Heart right ventricle (tissue), 16 donors: ENCODE results near the gene TRIM44. TPM values are rescaled to one million over a fixed set of nuclear protein-coding genes. Genes with fewer than 3 reads are reported as not detected.
"Not testable (repeated sequence)": the region's sequence is repeated elsewhere in the genome, so short reads cannot be mapped to it uniquely, and the experiment has no call there.

Experiments
- ATAC-seq, 8 donors: fragments of 200-7000 bp; cut with Tn5 transposase; one replicate each; pipeline ENCODE4 v1.9.1; 2020; ENCODE audit warnings: mild to moderate bottlenecking in 8 of 8, moderate library complexity in 8 of 8, moderate number of reproducible peaks in 1 of 8
- DNase-seq, 2 donors: peaks; one replicate each; pipeline ENCODE4 v3.0.0-alpha.2; 2020
- H3K27ac ChIP-seq, 10 donors: fragments of 200-600 bp; sonication (generic) in 2 of 10; one replicate each; pipeline versions ENCODE4 v1.5.0 to v1.8.0; 2020 to 2022; ENCODE audit warnings: mild to moderate bottlenecking in 3 of 10
- H3K27me3 ChIP-seq, 7 donors: fragments of 200-600 bp; one replicate each; pipeline ENCODE4 v1.8.0; 2021 to 2022; ENCODE audit warnings: mild to moderate bottlenecking in 2 of 7
- H3K36me3 ChIP-seq, 9 donors: fragments of 200-600 bp; sonication (generic) in 1 of 9; one replicate each; pipeline versions ENCODE4 v1.5.0 to v1.8.0; 2020 to 2022; ENCODE audit warnings: mild to moderate bottlenecking in 2 of 9
- H3K4me1 ChIP-seq, 9 donors: fragments of 200-600 bp; sonication (generic) in 1 of 9; one replicate each; pipeline versions ENCODE4 v1.5.0 to v1.8.0; 2020 to 2022; ENCODE audit warnings: mild to moderate bottlenecking in 4 of 9
- H3K4me3 ChIP-seq, 10 donors: fragments of 200-600 bp; sonication (generic) in 2 of 10; one replicate each; pipeline versions ENCODE4 v1.5.0 to v1.8.0; 2020 to 2022; ENCODE audit warnings: mild to moderate bottlenecking in 7 of 10, moderate library complexity in 2 of 10
- H3K9me3 ChIP-seq, 11 donors: fragments of 200-600 bp in 10 of 11; sonication (generic) in 2 of 11; one replicate each; pipeline versions ENCODE4 v1.5.0 to v1.8.0; 2013 to 2022; ENCODE audit warnings: mild to moderate bottlenecking in 2 of 11, control low read depth in 1 of 11, moderate library complexity in 1 of 11
- CTCF ChIP-seq, 9 donors: fragments of 200-600 bp; sonication (generic) in 2 of 9; IDR thresholded peaks; one replicate each; pipeline versions ENCODE4 v1.5.0 to v1.8.0; 2021 to 2022; ENCODE audit warnings: antibody characterized with exemption in 9 of 9, mild to moderate bottlenecking in 5 of 9, moderate library complexity in 1 of 9
- WGBS, 2 donors: extraction: QIAGEN DNeasy Blood & Tissue Kit; methylation state at CpG; one replicate each; pipeline ENCODE4 v1.1.7; 2013; ENCODE audit warnings: inconsistent platforms in 1 of 2; 5-methylcytosine and 5-hydroxymethylcytosine counted together
- intact Hi-C, 10 donors: fragments of 100-400 bp; cut with DNase I; formaldehyde crosslinking; loops; one replicate each; pipeline versions ENCODE4 v1.11.1 to v1.14.2; 2022
- polyA plus RNA-seq, 2 donors: library from polyadenylated mRNA; stranded (reverse); fragments of 200-250 nt; gene quantifications; one replicate each; pipeline ENCODE4 v1.2.3, GENCODE V29; 2013
- total RNA-seq, 10 donors: library from RNA; stranded (reverse); fragmentation: NEBNext Ultra II Directional in 3 of 10; extraction: Animal tissue kit (Norgen Biotek cat#: 25700) in 3 of 10; gene quantifications; one replicate each; pipeline versions ENCODE4 v1.2.1 to v1.2.4, GENCODE V29; 2021 to 2023
- donor health status: Arrhythmogenic right ventricular cardiomyopathy.
- donor health status: ischemic (EF 13 %, LVEDD 7.1; RV severe dilation, severe dysfunction).
- donor health status: healthy with polysubstance abuse.
- donor health status: DM: no; HTN: yes; CAD: no.
- donor health status: DM: no; HTN: no; CAD: no.
- donor health status: ischemic (EF 25% LVEDD 6.9; RV normal size, moderate dysfunction).
- donor health status: ischemic (EF 25% LVEDD 5.7; RV mildly dilated, moderate dysfunction).
- donor health status: healthy.
- donor health status: DM: yes; HTN: yes; CAD: no.
- donor health status: Ischemic cardiomyopathy.
- donor health status: ischemic (EF 35%, LVEDD 5.7; RV mildly dilated, moderate dysfunction).
- donor health status: nonischemic (EF 11% LVEDD 7.7; RV severe dilation, severe dysfunction).
- donor health status: DM: yes; HTN: yes; CAD: no.
- donor health status: PGD.
- donor health status: ischemic (EF 29% LVEDD 5.4; RV normal size, mild dysfunction).
- donor health status: nonischemic (EF 23%, LVEDD 6.1; RV moderate dilation, normal function).

TRIM44 gene
- total and polyA plus RNA-seq, 12 donors = 6.4 to 59.2 (median 44.5) TPM

DNA sequence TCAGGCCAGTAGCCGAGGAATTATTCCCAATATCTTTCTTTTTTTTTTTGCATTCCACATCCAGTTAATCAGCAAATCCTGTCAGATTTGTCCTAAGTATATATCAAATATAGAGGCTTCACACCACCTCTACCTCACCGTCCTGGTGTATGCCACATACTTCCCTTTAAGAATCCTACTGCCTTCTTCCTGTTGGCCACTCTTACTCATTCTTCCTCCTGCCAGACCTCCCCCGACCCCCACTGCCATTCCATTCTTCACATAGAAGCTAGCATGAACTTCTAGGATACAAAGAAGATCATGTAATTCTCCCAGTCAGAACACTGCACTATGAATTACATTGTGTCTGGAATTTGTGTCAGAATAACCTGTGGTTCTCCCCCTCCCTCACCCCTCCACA is 89.5 kb downstream of the TRIM44 start:
- Histone ChIP-seq H3K9me3 (peaks cover 0 to 6% (median 0%) of the 10 kb centered on the region in 11 donors), H3K4me1 (peaks cover 0 to 13% (median 5%) of the 10 kb centered on the region in 9 donors), H3K27me3 (no peaks in the 10 kb centered on the region), H3K4me3 (no peak overlapping the region), H3K27ac (no peak overlapping the region), H3K36me3 (no peaks in the 10 kb centered on the region)
- 81 to 83% methylated on average over 3 of the region's 3 CpGs for WGBS, 2 donors
- no peak for TF ChIP-seq CTCF (IDR thresholded peaks at IDR 0.05)
- intact Hi-C loops = no loop called here
- ATAC-seq (no peak), DNase-seq (no peak)

GRCh38 chr11:35753573-35753972 is 91.0 kb downstream of the TRIM44 start:
- H3K9me3 ChIP-seq = peaks cover 0 to 13% (median 0%) of the 10 kb centered on the region in 11 donors
- H3K27ac ChIP-seq, ATAC-seq, H3K4me3 ChIP-seq, intact Hi-C loops, DNase-seq, H3K36me3 ChIP-seq, H3K27me3 ChIP-seq: not testable (repeated sequence)
- H3K4me1 ChIP-seq = peaks cover 0 to 13% (median 5%) of the 10 kb centered on the region in 9 donors
- WGBS, 2 donors = 93 to 96% methylated on average over 6 of the region's 6 CpGs

DNA sequence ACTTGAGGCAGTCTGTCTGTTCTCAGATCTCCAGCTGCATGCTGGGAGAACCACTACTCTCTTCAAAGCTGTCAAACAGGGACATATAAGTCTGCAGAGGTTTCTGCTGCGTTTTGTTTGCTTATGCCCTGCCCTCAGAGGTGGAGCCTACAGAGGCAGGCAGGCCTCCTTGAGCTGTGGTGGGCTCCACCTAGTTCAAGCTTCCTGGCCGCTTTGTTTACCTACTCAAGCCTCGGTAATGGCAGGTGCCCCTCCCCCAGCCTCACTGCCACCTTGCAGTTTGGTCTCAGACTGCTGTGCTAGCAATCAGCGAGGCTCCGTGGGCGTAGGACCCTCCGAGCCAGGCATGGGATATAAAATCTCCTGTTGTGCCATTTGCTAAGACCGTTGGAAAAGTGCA is 97.4 kb downstream of the TRIM44 start:
- H3K4me3 ChIP-seq, DNase-seq, H3K27ac ChIP-seq, H3K27me3 ChIP-seq, ATAC-seq, intact Hi-C loops, H3K36me3 ChIP-seq: not testable (repeated sequence)
- Histone ChIP-seq H3K9me3 (peaks cover 0 to 13% (median 0%) of the 10 kb centered on the region in 11 donors), H3K4me1 (peaks cover 3 to 39% (median 17%) of the 10 kb centered on the region in 9 donors)
- 77 to 88% methylated on average over 8 of the region's 8 CpGs for WGBS, 2 donors

DNA sequence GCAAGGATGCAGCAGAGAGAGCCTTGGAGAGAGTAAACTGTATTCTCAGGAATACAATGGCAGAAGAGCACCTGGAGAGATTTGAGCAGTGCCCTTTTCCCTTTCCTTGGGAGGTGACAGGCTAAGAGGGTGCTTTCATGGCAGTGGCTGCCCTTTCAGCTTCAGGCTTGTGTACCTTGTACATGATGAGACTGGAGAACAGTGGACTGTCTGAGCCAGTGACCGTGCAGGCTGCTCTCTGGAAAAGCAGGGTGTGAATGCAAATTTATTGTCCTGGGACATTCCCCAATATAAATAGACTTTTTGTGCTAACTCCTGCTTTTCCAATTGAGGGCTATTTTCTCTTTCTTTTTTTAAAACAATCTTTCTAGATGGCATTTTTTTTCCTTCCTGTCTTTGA is 99.3 kb downstream of the TRIM44 start:
- no peak for TF ChIP-seq CTCF (IDR thresholded peaks at IDR 0.05)
- H3K4me3 ChIP-seq = no peak overlapping the region
- no peak overlapping the region for H3K27ac ChIP-seq
- DNase-seq = no peak
- peaks cover 3 to 39% (median 17%) of the 10 kb centered on the region in 9 donors for H3K4me1 ChIP-seq
- 33 to 68% methylated on average over 1 of the region's 1 CpG for WGBS, 2 donors
- H3K36me3 ChIP-seq = no peaks in the 10 kb centered on the region
- no peaks in the 10 kb centered on the region for H3K27me3 ChIP-seq
- ATAC-seq = no peak
- intact Hi-C loops = no loop called here
- peaks cover 0 to 12% (median 0%) of the 10 kb centered on the region in 11 donors for H3K9me3 ChIP-seq

DNA sequence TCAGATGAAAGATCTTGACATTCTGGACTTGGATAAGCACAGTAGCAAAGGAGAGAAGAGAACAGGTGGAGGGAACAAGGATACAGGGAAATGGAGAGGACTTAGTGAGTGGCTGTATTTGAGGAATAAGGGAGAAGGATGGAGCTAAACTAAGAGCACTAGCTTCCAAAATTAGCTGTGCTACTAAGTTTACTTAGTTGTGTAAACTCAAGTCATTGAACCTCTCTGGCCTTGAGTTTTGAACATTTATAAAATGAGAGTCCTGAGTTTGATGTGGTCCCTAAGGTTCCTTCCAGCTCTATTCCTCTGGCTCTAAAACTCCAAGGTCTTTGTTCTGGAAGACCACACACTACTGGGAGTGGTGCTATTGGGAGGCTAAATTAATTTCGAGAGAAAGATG is 100.7 kb downstream of the TRIM44 start:
- intact Hi-C loops = no loop called here
- DNase-seq (no peak), ATAC-seq (no peak)
- Histone ChIP-seq H3K4me3 (no peak overlapping the region), H3K36me3 (no peaks in the 10 kb centered on the region), H3K27ac (no peak overlapping the region), H3K9me3 (peaks cover 0 to 3% (median 0%) of the 10 kb centered on the region in 11 donors), H3K4me1 (peaks cover 3 to 39% (median 17%) of the 10 kb centered on the region in 9 donors), H3K27me3 (no peaks in the 10 kb centered on the region)
- no peak for TF ChIP-seq CTCF (IDR thresholded peaks at IDR 0.05)
- 95 to 100% methylated on average over 1 of the region's 1 CpG for WGBS, 2 donors
